Measurements from ENCODE around the gene TYRP1.
"Not testable (repeated sequence)": the region's sequence is repeated elsewhere in the genome, so short reads cannot be mapped to it uniquely, and the experiment has no call there.

The TYRP1 gene

GRCh38 chr9:12693141-12693540, at the start of gene TYRP1:
Gene TYRP1, plus strand, starts transcription at chr9:12693385. Its CDS starts 612 bp downstream, at chr9:12693997.
- DNase-seq: no peak

GRCh38 chr9:12643686-12644085, 49.5 kb upstream of the TYRP1 start:
- no peak for DNase-seq

GRCh38 chr9:12648925-12649324, 44.3 kb upstream of the TYRP1 start:
- DNase-seq: peak; percentile 20

GRCh38 chr9:12651125-12651524, 42.1 kb upstream of the TYRP1 start:
- DNase-seq: no peak

GRCh38 chr9:12652973-12653372, 40.2 kb upstream of the TYRP1 start:
- no peak for DNase-seq

- no peak for DNase-seq
Observed at GRCh38 chr9:12656803-12657202, 36.4 kb upstream of the TYRP1 start.

- no peak for DNase-seq
Observed at GRCh38 chr9:12657233-12657632, 36.0 kb upstream of the TYRP1 start.

GRCh38 chr9:12657998-12658397, 35.2 kb upstream of the TYRP1 start:
- DNase-seq: no peak

- DNase-seq: no peak
Observed at GRCh38 chr9:12658531-12659209, 34.5 kb upstream of the TYRP1 start.

GRCh38 chr9:12659220-12659619, 34.0 kb upstream of the TYRP1 start:
- no peak for DNase-seq

- peak; percentile 42 for DNase-seq
Observed at GRCh38 chr9:12666813-12667212, 26.4 kb upstream of the TYRP1 start.

GRCh38 chr9:12667892-12668291, 25.3 kb upstream of the TYRP1 start:
- no peak for DNase-seq

GRCh38 chr9:12670006-12670405, 23.2 kb upstream of the TYRP1 start:
- no peak for DNase-seq

- no peak for DNase-seq
Observed at GRCh38 chr9:12674961-12675360, 18.2 kb upstream of the TYRP1 start.

GRCh38 chr9:12677462-12678126, 15.6 kb upstream of the TYRP1 start:
- not testable (repeated sequence) for DNase-seq

GRCh38 chr9:12680341-12680740, 12.8 kb upstream of the TYRP1 start:
- no peak for DNase-seq

- DNase-seq: no peak
Observed at GRCh38 chr9:12680757-12681156, 12.4 kb upstream of the TYRP1 start.

GRCh38 chr9:12681620-12682019, 11.6 kb upstream of the TYRP1 start:
- DNase-seq: peak; percentile 11

- no peak for DNase-seq
Observed at GRCh38 chr9:12684974-12685373, 8.2 kb upstream of the TYRP1 start.

GRCh38 chr9:12689233-12689632, 4.0 kb upstream of the TYRP1 start:
- DNase-seq: no peak

- DNase-seq: no peak
Observed at GRCh38 chr9:12694013-12694412, 828 bp downstream of the TYRP1 start.

GRCh38 chr9:12695474-12695873, 2.3 kb downstream of the TYRP1 start:
- DNase-seq: peak; percentile 48

- peak; percentile 28 for DNase-seq
Observed at GRCh38 chr9:12696931-12697622, 3.9 kb downstream of the TYRP1 start.

GRCh38 chr9:12697719-12698118, 4.5 kb downstream of the TYRP1 start:
- peak; percentile 50 for DNase-seq
